ENCODE measurements around the gene GLCCI1.
A peak's percentile ranks its signal among the peaks of the same experiment; 100 is the strongest.

Gene GLCCI1

DNA sequence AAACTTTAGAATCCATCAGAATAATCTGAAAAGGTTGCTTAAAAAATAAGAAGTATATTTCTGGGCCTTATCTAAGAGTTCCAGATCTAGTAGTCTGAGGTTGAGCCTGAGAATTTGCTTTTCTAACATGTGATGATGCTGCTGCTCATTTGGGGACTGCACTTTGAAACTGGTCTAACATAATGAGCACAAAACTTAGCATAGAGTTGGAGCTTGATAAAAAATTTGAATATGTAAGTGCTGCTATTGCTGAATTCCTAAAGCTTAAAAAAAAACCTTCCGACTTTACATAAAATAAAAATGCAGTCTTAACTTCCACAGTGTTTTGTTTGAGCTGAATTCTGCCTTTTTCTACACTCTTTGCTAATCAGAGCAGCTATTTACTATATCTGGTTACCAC is 48.8 kb downstream of the GLCCI1 start:
- Histone ChIP-seq H3K27ac (ENCODE audit: insufficient read depth in 1 of 2, low read depth in 1 of 2, low read length in 2 of 2, poor library complexity in 1 of 2, severe bottlenecking in 2 of 2) (no peak overlapping the region), H3K36me3 (ENCODE audit: control insufficient read depth in 4 of 4, insufficient read depth in 4 of 4, low read length in 3 of 4) (peaks cover 0 to 2% (median 0%) of the 10 kb centered on the region in 4 experiments), H3K4me3 (ENCODE audit: control insufficient read depth in 1 of 7, extremely low read depth in 1 of 7, insufficient read depth in 4 of 7, low read depth in 2 of 7, low read length in 6 of 7) (no peak overlapping the region), H3K27me3 (replicated peaks in 2 of 5; ENCODE audit: control insufficient read depth in 4 of 5, insufficient read depth in 5 of 5, low read length in 4 of 5) (no peaks in the 10 kb centered on the region), H3K9me3 (ENCODE audit: control extremely low read depth in 1 of 5, control insufficient read depth in 4 of 5, insufficient read depth in 2 of 5, low read depth in 1 of 5, low read length in 4 of 5) (no peaks in the 10 kb centered on the region), H3K4me1 (ENCODE audit: control extremely low read depth in 1 of 4, control insufficient read depth in 4 of 4, insufficient read depth in 4 of 4, low read length in 3 of 4) (peaks cover 6 to 21% (median 9%) of the 10 kb centered on the region in 4 experiments)
- CTCF ChIA-PET, result interaction anchor here (0.8 to 0.9 kb wide), 2 partner anchors 18 to 28 kb away, joined by 3 read pairs; no protein-coding TSS in a partner anchor
- 100% methylated on average over 1 of the region's 1 CpG for WGBS (ENCODE audit: insufficient coverage)
- POLR2A ChIA-PET, result no interaction called here
- DNase-seq, result peak in 1 of 3 donors; percentile 43

GRCh38 chr7:8018961-8019360 is 50.4 kb downstream of the GLCCI1 start:
- Histone ChIP-seq H3K9me3 (ENCODE audit: control extremely low read depth in 1 of 5, control insufficient read depth in 4 of 5, insufficient read depth in 2 of 5, low read depth in 1 of 5, low read length in 4 of 5) (peaks cover 0 to 5% (median 0%) of the 10 kb centered on the region in 5 experiments), H3K4me3 (ENCODE audit: control insufficient read depth in 1 of 7, extremely low read depth in 1 of 7, insufficient read depth in 4 of 7, low read depth in 2 of 7, low read length in 6 of 7) (no peak overlapping the region), H3K36me3 (ENCODE audit: control insufficient read depth in 4 of 4, insufficient read depth in 4 of 4, low read length in 3 of 4) (peaks cover 0 to 12% (median 1%) of the 10 kb centered on the region in 4 experiments), H3K27me3 (replicated peaks in 2 of 5; ENCODE audit: control insufficient read depth in 4 of 5, insufficient read depth in 5 of 5, low read length in 4 of 5) (no peaks in the 10 kb centered on the region), H3K27ac (ENCODE audit: insufficient read depth in 1 of 2, low read depth in 1 of 2, low read length in 2 of 2, poor library complexity in 1 of 2, severe bottlenecking in 2 of 2) (no peak overlapping the region), H3K4me1 (ENCODE audit: control extremely low read depth in 1 of 4, control insufficient read depth in 4 of 4, insufficient read depth in 4 of 4, low read length in 3 of 4) (peaks cover 6 to 21% (median 8%) of the 10 kb centered on the region in 4 experiments)
- POLR2A ChIA-PET, result no interaction called here
- CTCF ChIA-PET, result interaction anchor here (1.1 kb wide), 1 partner anchor 19 kb away, joined by 3 read pairs; no protein-coding TSS in a partner anchor
- WGBS (ENCODE audit: insufficient coverage), result no CpG with 5 or more reads among the region's 1 CpG
- DNase-seq, result no peak

- no peak for DNase-seq
- peaks cover 0 to 34% (median 18%) of the 10 kb centered on the region in 5 experiments for H3K9me3 ChIP-seq (ENCODE audit: control extremely low read depth in 1 of 5, control insufficient read depth in 4 of 5, insufficient read depth in 2 of 5, low read depth in 1 of 5, low read length in 4 of 5)
- no CpG with 5 or more reads among the region's 1 CpG for WGBS (ENCODE audit: insufficient coverage)
- no peaks in the 10 kb centered on the region for H3K27me3 ChIP-seq (replicated peaks in 2 of 5; ENCODE audit: control insufficient read depth in 4 of 5, insufficient read depth in 5 of 5, low read length in 4 of 5)
- POLR2A ChIA-PET, result no interaction called here
- no peak overlapping the region for H3K4me3 ChIP-seq (ENCODE audit: control insufficient read depth in 1 of 7, extremely low read depth in 1 of 7, insufficient read depth in 4 of 7, low read depth in 2 of 7, low read length in 6 of 7)
- CTCF ChIA-PET, result interaction anchor here (1.8 kb wide), 1 partner anchor 13 kb away, joined by 7 read pairs; no protein-coding TSS in a partner anchor
- H3K36me3 ChIP-seq (ENCODE audit: control insufficient read depth in 4 of 4, insufficient read depth in 4 of 4, low read length in 3 of 4), result peaks cover 13 to 46% (median 20%) of the 10 kb centered on the region in 4 experiments
- H3K27ac ChIP-seq (ENCODE audit: insufficient read depth in 1 of 2, low read depth in 1 of 2, low read length in 2 of 2, poor library complexity in 1 of 2, severe bottlenecking in 2 of 2), result no peak overlapping the region
- peaks cover 0 to under 1% (median 0%) of the 10 kb centered on the region in 4 experiments for H3K4me1 ChIP-seq (ENCODE audit: control extremely low read depth in 1 of 4, control insufficient read depth in 4 of 4, insufficient read depth in 4 of 4, low read length in 3 of 4)
Observed at GRCh38 chr7:8022628-8023027, 54.0 kb downstream of the GLCCI1 start.

GRCh38 chr7:8035192-8035591 is 66.6 kb downstream of the GLCCI1 start:
- Histone ChIP-seq H3K9me3 (ENCODE audit: control extremely low read depth in 1 of 5, control insufficient read depth in 4 of 5, insufficient read depth in 2 of 5, low read depth in 1 of 5, low read length in 4 of 5) (peaks cover 0 to 8% (median 2%) of the 10 kb centered on the region in 5 experiments), H3K36me3 (ENCODE audit: control insufficient read depth in 4 of 4, insufficient read depth in 4 of 4, low read length in 3 of 4) (peaks cover 0 to 4% (median 2%) of the 10 kb centered on the region in 4 experiments), H3K4me1 (ENCODE audit: control extremely low read depth in 1 of 4, control insufficient read depth in 4 of 4, insufficient read depth in 4 of 4, low read length in 3 of 4) (peaks cover 0 to 3% (median 1%) of the 10 kb centered on the region in 4 experiments), H3K27ac (ENCODE audit: insufficient read depth in 1 of 2, low read depth in 1 of 2, low read length in 2 of 2, poor library complexity in 1 of 2, severe bottlenecking in 2 of 2) (no peak overlapping the region), H3K4me3 (ENCODE audit: control insufficient read depth in 1 of 7, extremely low read depth in 1 of 7, insufficient read depth in 4 of 7, low read depth in 2 of 7, low read length in 6 of 7) (no peak overlapping the region), H3K27me3 (replicated peaks in 2 of 5; ENCODE audit: control insufficient read depth in 4 of 5, insufficient read depth in 5 of 5, low read length in 4 of 5) (no peaks in the 10 kb centered on the region)
- 97% methylated on average over 4 of the region's 4 CpGs for WGBS (ENCODE audit: insufficient coverage)
- no peak for DNase-seq
- ChIA-PET POLR2A (interaction anchor here (0.7 kb wide), 1 partner anchor 44 kb away, joined by 3 read pairs; no protein-coding TSS in a partner anchor), CTCF (interaction anchor here (0.7 to 1.9 kb wide), 17 partner anchors 13 to 440 kb away, joined by 3 to 7 read pairs (median 4); partner anchors contain the start of gene UMAD1)

GRCh38 chr7:8035647-8036518 is 67.3 kb downstream of the GLCCI1 start:
- Histone ChIP-seq H3K27ac (ENCODE audit: insufficient read depth in 1 of 2, low read depth in 1 of 2, low read length in 2 of 2, poor library complexity in 1 of 2, severe bottlenecking in 2 of 2) (no peak overlapping the region), H3K4me3 (ENCODE audit: control insufficient read depth in 1 of 7, extremely low read depth in 1 of 7, insufficient read depth in 4 of 7, low read depth in 2 of 7, low read length in 6 of 7) (no peak overlapping the region), H3K9me3 (ENCODE audit: control extremely low read depth in 1 of 5, control insufficient read depth in 4 of 5, insufficient read depth in 2 of 5, low read depth in 1 of 5, low read length in 4 of 5) (peaks cover 0 to 8% (median 2%) of the 10 kb centered on the region in 5 experiments), H3K27me3 (replicated peaks in 2 of 5; ENCODE audit: control insufficient read depth in 4 of 5, insufficient read depth in 5 of 5, low read length in 4 of 5) (no peaks in the 10 kb centered on the region), H3K36me3 (ENCODE audit: control insufficient read depth in 4 of 4, insufficient read depth in 4 of 4, low read length in 3 of 4) (peaks cover 0 to 4% (median 2%) of the 10 kb centered on the region in 4 experiments), H3K4me1 (ENCODE audit: control extremely low read depth in 1 of 4, control insufficient read depth in 4 of 4, insufficient read depth in 4 of 4, low read length in 3 of 4) (peaks cover 0 to 3% (median 1%) of the 10 kb centered on the region in 4 experiments)
- peak; percentile 45 to 69 (median 59) for DNase-seq
- WGBS (ENCODE audit: insufficient coverage), result 88% methylated on average over 2 of the region's 2 CpGs
- ChIA-PET POLR2A (interaction anchor here (0.7 kb wide), 1 partner anchor 45 kb away, joined by 3 read pairs; no protein-coding TSS in a partner anchor), CTCF (interaction anchor here (0.7 to 1.9 kb wide), 16 partner anchors 12 to 441 kb away, joined by 3 to 7 read pairs (median 4); partner anchors contain the start of gene UMAD1)

DNA sequence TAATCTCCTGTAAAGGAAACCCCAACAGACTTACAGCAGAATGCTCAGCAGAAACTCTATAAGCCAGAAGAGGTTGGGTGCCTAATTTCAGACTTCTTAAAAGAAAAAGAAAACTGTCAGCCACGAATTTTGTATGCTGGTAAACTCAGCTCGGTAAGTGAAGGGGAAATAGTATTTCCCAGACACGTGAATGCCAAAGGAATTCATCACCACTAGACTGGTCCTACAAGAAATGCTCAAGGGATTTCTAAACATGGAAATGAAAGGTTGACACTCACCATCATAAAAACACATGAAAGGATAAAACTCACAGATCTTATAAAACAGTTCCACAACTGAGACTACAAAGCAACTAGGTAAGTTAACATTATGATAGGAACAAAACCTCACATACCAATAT is 68.6 kb downstream of the GLCCI1 start:
- POLR2A ChIA-PET, result no interaction called here
- no peak for DNase-seq
- Histone ChIP-seq H3K4me1 (ENCODE audit: control extremely low read depth in 1 of 4, control insufficient read depth in 4 of 4, insufficient read depth in 4 of 4, low read length in 3 of 4) (peaks cover 0 to 3% (median 1%) of the 10 kb centered on the region in 4 experiments), H3K9me3 (ENCODE audit: control extremely low read depth in 1 of 5, control insufficient read depth in 4 of 5, insufficient read depth in 2 of 5, low read depth in 1 of 5, low read length in 4 of 5) (peaks cover 0 to 8% (median 2%) of the 10 kb centered on the region in 5 experiments), H3K36me3 (ENCODE audit: control insufficient read depth in 4 of 4, insufficient read depth in 4 of 4, low read length in 3 of 4) (peaks cover 0 to 4% (median 2%) of the 10 kb centered on the region in 4 experiments), H3K4me3 (ENCODE audit: control insufficient read depth in 1 of 7, extremely low read depth in 1 of 7, insufficient read depth in 4 of 7, low read depth in 2 of 7, low read length in 6 of 7) (no peak overlapping the region), H3K27ac (ENCODE audit: insufficient read depth in 1 of 2, low read depth in 1 of 2, low read length in 2 of 2, poor library complexity in 1 of 2, severe bottlenecking in 2 of 2) (no peak overlapping the region), H3K27me3 (replicated peaks in 2 of 5; ENCODE audit: control insufficient read depth in 4 of 5, insufficient read depth in 5 of 5, low read length in 4 of 5) (no peaks in the 10 kb centered on the region)
- CTCF ChIA-PET, result interaction anchor here (0.8 kb wide), 1 partner anchor 70 kb away, joined by 3 read pairs; no protein-coding TSS in a partner anchor
- WGBS (ENCODE audit: insufficient coverage), result 97% methylated on average over 3 of the region's 3 CpGs
